GM06990 (cell line): ENCODE data around the gene SHC1.

Experiments
- DNase-seq: peaks from one replicate; pipeline ENCODE4 v3.0.0-alpha.2; 2011; ENCODE audit not compliant: insufficient read length; ENCODE audit errors: extremely low read depth
- H3K27me3 ChIP-seq: replicated peaks from 2 replicates; pipeline ENCODE4 v1.6.0; 2011; ENCODE audit warnings: low read length; ENCODE audit not compliant: control insufficient read depth, insufficient read depth
- H3K36me3 ChIP-seq: 2 replicates; pipeline ENCODE4 v1.5.1; 2011; ENCODE audit warnings: low read length; ENCODE audit not compliant: control insufficient read depth, insufficient read depth
- H3K4me3 ChIP-seq: replicated peaks from 2 replicates; pipeline ENCODE4 v1.5.1; 2011; ENCODE audit warnings: low read depth, mild to moderate bottlenecking, control low read depth, low read length
- TF ChIP-seq, protein P1 (sequence below): IDR thresholded peaks from 2 replicates; pipeline ENCODE4 v1.5.1; 2011; ENCODE audit warnings: low read length, control low read depth, mild to moderate bottlenecking, inconsistent platforms; ENCODE audit not compliant: insufficient read depth, poor library complexity, severe bottlenecking

The SHC1 gene

DNA sequence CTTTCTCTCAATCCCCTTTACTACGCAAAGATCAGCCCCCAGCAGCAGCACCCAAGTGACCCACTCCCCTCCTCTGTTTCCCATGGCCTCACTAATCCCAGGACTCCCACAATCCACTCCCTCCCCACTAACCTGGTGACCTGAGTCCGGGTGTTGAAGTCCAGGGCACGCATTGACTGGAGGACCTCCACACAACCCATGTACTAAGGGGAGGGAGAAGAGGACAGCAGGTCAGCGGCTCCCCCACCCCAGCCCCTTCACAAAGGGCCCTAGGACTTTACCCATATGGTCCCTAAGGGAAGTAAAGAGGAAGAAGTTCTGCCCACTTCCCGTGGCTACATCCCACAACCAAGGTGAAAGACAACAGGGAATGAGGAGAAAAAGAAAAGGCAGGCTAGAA is 1.3 kb downstream of the SHC1 start:
- Histone ChIP-seq H3K4me3 (peak overlapping the region; percentile 32), H3K36me3 (peaks cover 34% of the 10 kb centered on the region)

DNA sequence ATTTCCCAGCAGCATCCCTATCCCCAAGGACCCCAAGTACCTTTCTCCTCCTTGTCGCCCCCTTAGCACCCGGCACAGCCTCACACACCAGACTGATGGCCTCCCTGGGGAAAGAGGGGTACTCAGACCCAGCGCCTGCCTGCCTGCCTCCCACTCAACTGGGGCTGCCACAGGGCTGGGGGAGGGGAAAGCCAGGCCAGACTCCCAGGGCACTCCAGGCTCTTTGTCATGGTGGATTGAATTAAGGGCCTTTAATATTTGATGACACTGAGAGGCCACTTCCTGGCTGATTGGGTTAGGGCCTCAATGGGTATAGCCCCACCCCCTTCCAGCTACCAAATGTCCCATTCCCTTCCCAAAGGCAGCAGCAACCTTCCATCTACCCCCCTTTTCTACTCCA is 1.8 kb downstream of the SHC1 start:
- Histone ChIP-seq H3K4me3 (no peak overlapping the region; the same call in 1 of the 2 replicates), H3K36me3 (peaks cover 36% of the 10 kb centered on the region), H3K27me3 (no peaks in the 10 kb centered on the region)
- no peak for DNase-seq
- TF ChIP-seq, protein P1, sequence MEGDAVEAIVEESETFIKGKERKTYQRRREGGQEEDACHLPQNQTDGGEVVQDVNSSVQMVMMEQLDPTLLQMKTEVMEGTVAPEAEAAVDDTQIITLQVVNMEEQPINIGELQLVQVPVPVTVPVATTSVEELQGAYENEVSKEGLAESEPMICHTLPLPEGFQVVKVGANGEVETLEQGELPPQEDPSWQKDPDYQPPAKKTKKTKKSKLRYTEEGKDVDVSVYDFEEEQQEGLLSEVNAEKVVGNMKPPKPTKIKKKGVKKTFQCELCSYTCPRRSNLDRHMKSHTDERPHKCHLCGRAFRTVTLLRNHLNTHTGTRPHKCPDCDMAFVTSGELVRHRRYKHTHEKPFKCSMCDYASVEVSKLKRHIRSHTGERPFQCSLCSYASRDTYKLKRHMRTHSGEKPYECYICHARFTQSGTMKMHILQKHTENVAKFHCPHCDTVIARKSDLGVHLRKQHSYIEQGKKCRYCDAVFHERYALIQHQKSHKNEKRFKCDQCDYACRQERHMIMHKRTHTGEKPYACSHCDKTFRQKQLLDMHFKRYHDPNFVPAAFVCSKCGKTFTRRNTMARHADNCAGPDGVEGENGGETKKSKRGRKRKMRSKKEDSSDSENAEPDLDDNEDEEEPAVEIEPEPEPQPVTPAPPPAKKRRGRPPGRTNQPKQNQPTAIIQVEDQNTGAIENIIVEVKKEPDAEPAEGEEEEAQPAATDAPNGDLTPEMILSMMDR, result no peak

More for the DNA sequence above, 1.3 kb downstream of the SHC1 start:
- H3K27me3 ChIP-seq, result no peaks in the 10 kb centered on the region
- TF ChIP-seq, protein P1, result no peak
- no peak for DNase-seq

DNA sequence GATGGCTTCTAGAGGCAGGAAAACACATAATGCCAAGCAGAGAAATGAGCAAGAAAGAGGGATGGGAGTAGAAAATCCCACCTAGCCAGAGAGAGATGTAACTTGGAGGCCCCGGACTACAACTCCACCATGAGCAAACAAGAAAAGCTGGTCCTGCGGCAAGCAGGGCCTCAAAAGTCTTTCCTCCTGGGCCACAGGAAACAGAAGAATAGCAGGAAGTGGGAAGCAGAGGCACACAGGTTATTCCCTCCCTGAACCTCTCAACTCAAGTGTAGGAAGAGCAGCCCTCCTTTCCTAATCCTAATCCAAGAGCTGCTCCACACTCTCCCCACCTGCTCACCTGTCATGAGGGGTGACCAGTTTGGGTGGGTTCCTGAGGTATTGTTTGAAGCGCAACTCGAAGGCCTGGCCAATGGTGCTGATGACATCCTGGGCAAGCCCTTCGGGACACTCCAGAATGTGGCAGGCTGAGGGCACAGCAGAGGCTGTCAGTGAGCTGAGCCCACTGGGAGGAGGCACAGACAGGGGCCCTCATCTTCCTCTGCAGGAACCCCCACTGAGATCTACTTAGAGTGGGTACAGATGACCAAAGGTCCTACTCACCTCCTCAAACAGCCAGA is 3.1 kb downstream of the SHC1 start:
- H3K36me3 ChIP-seq, result peaks cover 41% of the 10 kb centered on the region
- no peaks in the 10 kb centered on the region for H3K27me3 ChIP-seq
- TF ChIP-seq, protein P1, result no peak
- DNase-seq, result no peak
- no peak overlapping the region for H3K4me3 ChIP-seq

DNA sequence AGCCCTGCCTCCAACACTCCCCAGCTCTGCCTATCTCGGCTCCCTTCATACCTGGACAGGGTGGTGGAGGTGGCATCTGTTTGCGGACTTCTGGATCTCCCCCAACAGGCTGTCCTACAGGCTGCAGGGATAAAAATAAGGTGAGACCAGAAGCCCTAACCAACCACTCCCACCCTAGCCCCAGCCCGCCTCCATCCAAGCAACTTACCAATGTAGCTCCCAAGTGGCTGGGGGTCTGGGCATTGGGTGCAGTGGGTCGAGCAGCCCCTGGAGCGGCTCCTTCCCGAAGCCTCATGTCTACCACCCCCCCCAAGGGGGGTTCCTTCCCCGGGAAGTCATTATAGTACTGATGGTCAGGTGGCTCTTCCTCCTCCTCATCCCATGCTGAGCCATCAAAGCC is 4.4 kb downstream of the SHC1 start:
- Histone ChIP-seq H3K27me3 (no peaks in the 10 kb centered on the region), H3K4me3 (no peak overlapping the region), H3K36me3 (peaks cover 41% of the 10 kb centered on the region)
- TF ChIP-seq, protein P1, result no peak
- DNase-seq, result no peak

DNA sequence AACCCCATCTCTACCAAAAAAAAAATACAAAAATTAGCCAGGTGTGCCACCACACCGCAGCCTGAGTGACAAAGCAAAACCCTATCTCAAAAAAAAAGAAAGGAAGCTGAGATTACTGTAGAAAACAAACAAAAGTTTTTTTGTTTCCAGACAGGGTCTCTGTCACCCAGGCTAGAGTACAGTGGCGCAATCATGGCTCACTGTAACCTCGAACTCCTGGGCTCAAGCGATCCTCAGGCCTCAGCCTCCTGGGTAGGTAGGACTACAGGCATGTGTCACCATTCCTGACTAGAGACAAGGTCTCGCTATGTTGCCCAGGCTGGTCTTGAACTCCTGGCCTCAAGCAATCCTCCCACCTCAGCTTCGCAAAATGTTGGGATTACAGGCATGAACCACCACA is 6.2 kb downstream of the SHC1 start:
- TF ChIP-seq, protein P1, result no peak
- DNase-seq, result no peak
- no peak overlapping the region for H3K4me3 ChIP-seq
- peaks cover 42% of the 10 kb centered on the region for H3K36me3 ChIP-seq
- no peaks in the 10 kb centered on the region for H3K27me3 ChIP-seq

DNA sequence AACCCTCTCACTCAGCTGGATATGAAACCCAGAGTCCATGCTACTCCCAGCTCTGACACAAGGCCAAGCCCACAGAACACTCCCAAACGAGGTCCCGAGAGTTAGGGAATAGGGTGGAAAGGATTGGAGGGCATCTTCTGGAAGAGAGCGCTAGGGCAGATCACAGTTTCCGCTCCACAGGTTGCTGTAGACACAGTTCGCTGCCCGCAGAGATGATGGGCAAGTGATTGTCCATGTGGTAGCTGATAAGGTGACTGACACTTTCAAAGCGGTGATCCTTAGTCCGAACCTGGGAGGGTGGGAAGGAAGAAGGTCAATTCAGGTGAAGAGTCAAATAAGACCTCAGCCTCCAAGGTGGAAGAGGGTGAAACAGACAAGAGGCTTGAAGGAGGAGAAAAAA is 6.9 kb downstream of the SHC1 start:
- Histone ChIP-seq H3K4me3 (no peak overlapping the region), H3K27me3 (no peaks in the 10 kb centered on the region), H3K36me3 (peaks cover 47% of the 10 kb centered on the region)
- no peak for DNase-seq
- TF ChIP-seq, protein P1, result no peak
